C1 segment of cervical spinal cord (tissue), 14 donors: Measurements from ENCODE around the gene SPATA31D4.
A peak's percentile ranks its signal among the peaks of the same experiment; 100 is the strongest.

Source experiments
- DNase-seq, 14 donors: peaks; one replicate each; lab custom pipeline; 2025; lab: John Stamatoyannopoulos, UW

The SPATA31D4 gene

DNA sequence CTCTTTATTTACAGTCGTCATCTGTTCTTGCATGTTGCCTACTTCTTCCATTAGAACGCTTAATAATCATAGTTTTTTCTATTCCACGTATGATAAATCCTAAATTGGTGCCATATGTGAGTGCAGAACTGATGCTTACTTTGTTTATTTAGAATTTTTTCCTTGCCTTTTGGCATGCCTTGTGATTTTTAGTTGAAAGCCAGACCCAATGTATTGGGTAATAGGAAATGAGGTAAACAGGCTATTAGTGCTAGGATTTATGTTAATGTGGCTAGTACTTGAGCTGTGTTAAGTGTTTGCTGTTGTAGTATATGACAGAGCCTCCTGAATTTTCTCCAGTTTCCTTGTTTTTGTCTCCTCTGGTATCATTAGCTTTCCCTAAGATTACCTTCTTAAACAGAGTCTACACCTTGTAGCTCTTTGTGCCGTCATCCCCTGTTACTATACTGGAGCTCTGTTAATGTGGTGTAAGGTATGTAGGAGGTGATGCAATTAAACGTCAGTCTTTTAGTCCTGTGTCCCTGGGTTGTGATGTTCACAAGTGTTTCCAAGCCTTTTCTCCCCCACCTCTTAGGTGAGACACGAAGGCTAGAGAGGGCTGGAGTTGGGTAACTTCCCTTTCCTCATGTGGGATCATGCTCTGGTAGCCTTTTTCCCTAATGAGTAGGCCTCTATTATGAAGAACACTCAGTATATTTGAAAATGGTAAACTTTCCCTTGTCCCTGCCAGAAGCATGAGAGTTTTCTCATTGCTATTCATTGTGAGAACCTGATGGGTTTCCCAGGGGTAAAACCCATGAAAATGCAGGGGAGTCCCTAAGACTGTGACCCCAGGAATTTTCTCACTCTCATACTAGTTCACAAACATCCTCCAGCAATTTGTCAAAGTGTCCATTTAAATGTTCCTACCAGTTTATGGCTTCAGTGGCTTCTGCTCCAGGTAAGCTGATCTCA is 36.3 kb downstream of the SPATA31D4 start:
- DNase-seq = no peak

DNA sequence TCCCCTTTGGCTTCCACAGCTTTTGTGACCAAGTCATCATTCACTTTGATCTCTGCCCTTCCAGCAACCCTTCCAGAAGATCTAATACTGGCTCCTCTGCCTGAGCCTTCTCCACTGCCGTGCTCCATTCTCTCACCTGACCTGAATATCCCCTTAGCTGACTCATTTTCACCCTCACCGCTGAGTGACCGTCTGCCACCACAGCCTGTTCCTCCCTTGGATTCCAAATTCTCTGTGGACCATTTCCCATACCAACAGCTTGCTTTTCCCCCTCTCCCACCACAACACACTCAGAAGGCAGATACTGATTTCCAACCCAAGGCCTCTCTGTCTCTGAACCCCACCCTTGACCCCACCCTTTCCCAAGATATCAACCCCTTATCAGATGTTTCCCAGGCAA is 39.8 kb downstream of the SPATA31D4 start:
- peak in 2 of 14 donors; percentile 11 to 70 for DNase-seq

DNA sequence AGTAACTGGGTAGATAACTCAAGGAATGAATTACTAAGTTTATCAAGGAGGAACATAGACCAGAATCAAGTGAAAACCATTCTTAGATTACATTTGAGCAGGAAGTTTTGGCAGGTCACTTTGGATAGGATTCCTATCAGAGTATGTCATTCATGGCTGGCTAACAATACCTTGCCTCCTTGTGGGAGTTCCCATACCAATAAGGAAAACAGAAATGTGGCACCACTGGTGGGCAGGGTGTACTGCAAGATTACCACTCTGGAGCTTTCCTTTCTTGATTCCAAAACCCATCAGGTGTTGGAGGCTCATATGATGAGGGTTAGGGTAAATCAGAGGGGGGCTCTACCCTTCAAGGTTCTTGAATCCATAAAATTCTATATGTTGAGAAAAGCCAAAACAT is 41.7 kb downstream of the SPATA31D4 start:
- DNase-seq = no peak

GRCh38 chr9:81971727-81972126 is 43.5 kb downstream of the SPATA31D4 start:
- DNase-seq = no peak

GRCh38 chr9:81974764-81975163 is 46.5 kb downstream of the SPATA31D4 start:
- no peak for DNase-seq

GRCh38 chr9:81976351-81976750 is 48.1 kb downstream of the SPATA31D4 start:
- no peak for DNase-seq

DNA sequence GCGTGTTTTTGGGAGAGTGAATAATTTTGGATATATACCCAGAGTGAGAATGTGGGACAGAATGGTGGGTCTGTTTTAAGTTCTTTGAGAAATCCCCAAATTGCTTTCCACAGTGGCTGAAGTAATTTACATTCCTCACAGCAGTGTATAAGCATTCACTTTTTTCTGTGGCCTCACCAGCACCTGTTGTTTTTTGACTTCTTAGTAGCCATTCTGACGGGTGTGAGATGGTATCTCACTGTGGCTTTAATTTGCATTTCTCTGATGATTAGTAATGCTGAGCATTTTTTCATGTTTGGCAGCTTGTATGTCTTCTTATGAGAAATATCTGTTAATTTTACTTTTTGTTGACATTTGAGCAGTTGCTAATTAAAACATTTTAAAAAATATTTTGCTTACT is 51.0 kb downstream of the SPATA31D4 start:
- DNase-seq = no peak

GRCh38 chr9:81980568-81980967 is 52.3 kb downstream of the SPATA31D4 start:
- DNase-seq = no peak

- DNase-seq = no peak
Measured at GRCh38 chr9:81981883-81982282, 53.7 kb downstream of the SPATA31D4 start.
